Measurements from ENCODE around the gene ARRDC2.

The ARRDC2 gene

DNA sequence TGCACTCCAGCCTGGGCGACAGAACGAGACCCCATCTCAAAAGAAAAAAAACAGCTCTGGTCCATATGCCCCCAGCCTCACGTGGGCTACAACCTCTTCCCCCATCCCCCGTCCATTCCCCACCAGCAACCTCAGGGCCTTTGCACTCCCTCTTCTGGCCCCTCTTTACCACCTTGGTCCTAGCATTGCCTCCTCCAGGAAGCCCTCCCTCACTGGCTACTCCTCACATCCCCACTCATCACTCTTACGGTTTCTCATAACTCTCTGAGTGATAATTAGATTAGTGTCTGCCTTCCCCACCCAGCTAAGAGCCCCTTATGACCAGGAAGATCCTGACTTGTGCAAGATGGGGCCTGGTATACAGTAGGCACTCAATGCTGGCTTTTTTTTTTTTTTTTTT is 48.0 kb downstream of the ARRDC2 start:
- no peak overlapping the region for H3K4me3 ChIP-seq (ENCODE audit: low read depth, low read length)
- TF ChIP-seq, protein P1, sequence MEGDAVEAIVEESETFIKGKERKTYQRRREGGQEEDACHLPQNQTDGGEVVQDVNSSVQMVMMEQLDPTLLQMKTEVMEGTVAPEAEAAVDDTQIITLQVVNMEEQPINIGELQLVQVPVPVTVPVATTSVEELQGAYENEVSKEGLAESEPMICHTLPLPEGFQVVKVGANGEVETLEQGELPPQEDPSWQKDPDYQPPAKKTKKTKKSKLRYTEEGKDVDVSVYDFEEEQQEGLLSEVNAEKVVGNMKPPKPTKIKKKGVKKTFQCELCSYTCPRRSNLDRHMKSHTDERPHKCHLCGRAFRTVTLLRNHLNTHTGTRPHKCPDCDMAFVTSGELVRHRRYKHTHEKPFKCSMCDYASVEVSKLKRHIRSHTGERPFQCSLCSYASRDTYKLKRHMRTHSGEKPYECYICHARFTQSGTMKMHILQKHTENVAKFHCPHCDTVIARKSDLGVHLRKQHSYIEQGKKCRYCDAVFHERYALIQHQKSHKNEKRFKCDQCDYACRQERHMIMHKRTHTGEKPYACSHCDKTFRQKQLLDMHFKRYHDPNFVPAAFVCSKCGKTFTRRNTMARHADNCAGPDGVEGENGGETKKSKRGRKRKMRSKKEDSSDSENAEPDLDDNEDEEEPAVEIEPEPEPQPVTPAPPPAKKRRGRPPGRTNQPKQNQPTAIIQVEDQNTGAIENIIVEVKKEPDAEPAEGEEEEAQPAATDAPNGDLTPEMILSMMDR (IDR thresholded peaks at IDR 0.05; ENCODE audit: borderline replicate concordance, insufficient read depth, low read depth, low read length): no peak

DNA sequence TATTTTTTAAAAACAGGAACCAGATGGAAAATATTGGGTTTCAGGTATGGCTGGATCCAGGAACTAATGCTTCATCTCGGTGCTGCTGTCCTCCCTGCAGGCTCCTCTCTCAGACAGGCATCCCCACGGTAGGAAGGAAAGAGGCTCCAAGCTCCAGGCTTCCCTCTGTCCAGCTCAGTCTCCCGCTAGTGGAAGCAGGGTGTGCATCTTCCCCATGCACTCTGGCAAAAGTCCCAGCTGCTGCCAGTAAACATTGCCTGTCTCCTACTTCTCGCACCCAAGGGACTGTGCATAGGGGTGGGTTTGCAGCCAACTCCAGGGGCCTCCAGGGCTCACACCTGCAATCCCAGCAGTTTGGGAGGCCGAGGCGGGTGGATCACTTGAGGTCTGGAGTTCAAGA is 49.6 kb downstream of the ARRDC2 start:
- no peak overlapping the region for H3K4me3 ChIP-seq (ENCODE audit: low read depth, low read length)
- TF ChIP-seq, protein P1 (IDR thresholded peaks at IDR 0.05; ENCODE audit: borderline replicate concordance, insufficient read depth, low read depth, low read length): no peak

DNA sequence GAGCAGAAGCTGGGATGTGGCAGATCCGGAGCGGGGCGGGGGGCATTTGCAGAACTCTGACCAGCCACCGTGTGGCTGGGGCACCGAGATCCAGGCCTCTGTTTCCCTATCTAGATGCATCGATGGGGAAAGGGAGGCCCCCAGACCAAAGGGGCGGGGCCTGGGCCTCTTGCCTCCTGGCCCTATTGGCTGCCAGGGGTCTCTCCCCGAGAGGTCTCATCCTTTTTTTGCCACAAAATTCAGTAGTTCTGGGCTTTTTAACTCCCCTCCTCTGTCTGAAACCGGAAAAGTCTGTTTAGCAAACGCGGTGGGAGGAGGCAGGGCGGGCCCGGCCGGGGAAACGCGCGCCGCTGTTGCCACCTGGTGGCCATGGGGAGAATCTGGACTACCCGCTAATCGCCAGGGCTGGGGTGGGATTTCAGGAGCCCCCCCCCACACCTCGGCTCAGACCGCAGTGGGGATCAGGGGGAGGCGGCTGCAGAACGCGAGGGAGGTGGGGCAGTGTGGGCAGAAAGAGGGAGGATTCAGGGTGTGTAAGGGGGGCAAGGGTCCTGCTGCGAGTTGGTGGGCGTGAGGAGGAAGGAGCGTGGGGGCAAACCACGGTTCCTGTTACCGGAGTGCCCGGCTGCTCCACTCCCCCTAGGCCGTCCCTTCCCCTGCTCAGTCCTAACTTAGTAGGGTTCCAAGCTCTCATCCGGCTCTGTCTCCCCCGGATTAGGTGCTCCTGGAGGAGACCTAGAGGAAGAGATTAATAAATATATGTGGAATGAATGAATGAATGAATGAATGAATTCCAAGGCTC is 50.4 kb downstream of the ARRDC2 start:
- H3K4me3 ChIP-seq (ENCODE audit: low read depth, low read length): no peak overlapping the region
- TF ChIP-seq, protein P1 (IDR thresholded peaks at IDR 0.05; ENCODE audit: borderline replicate concordance, insufficient read depth, low read depth, low read length): peak; percentile 81

DNA sequence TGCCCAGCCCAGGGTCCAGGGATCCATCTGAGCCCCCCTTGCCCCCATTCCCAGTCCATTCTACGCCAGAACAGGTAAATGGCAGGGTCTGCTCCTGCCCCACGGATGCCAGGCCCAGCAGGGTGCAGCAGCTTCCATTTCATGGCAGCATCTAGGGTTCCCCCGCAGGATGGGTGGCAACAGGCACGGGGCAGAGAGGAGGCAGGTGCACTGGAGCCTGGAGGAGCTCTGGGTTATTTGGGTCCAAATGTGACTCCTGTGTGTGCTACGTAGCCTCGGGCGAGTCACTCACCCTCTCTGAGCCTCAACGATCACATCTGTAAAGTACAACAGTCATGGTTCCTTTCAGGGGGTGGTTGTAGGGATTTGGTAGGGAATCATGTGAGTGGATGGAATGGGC is 51.3 kb downstream of the ARRDC2 start:
- no peak overlapping the region for H3K4me3 ChIP-seq (ENCODE audit: low read depth, low read length)
- TF ChIP-seq, protein P1 (IDR thresholded peaks at IDR 0.05; ENCODE audit: borderline replicate concordance, insufficient read depth, low read depth, low read length): no peak

DNA sequence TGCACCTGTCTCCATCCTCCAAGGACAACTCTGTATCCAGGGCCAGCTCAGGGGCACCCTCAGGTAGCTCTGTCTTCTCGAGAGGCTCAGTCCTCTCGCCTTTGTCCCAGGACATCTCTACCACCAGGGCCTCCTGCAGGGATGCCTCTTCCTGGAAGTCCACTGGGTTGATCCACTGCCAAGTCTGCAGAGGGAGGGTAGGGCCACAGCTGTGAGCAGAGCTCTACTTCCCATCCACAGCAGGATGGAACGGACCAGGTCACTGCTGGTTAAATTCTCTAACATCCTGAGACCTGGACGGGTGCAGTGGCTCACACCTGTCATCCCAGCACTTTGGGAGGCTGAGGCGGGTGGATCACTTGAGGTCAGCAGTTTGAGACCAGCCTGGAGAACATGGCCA is 51.9 kb downstream of the ARRDC2 start:
- H3K4me3 ChIP-seq (ENCODE audit: low read depth, low read length): no peak overlapping the region
- TF ChIP-seq, protein P1 (IDR thresholded peaks at IDR 0.05; ENCODE audit: borderline replicate concordance, insufficient read depth, low read depth, low read length): no peak

DNA sequence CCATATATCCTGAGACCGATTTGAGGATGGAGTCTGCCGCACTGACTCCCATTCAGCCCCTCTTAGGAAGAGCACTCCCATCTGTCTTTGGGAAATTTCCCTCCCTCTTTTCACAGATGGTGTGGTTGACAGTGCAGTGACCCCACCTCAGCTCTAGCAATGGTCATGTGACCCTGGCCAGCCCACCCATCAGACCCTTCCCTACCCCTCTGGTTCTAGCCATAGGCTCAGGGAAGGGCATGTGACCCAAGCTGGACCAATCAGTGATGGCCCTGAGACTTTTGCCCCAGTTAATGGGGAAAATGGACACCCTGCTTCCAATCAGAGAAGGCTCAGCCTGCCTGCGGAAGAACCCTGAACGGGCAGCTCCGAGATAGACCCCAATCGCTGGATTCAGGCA is 52.5 kb downstream of the ARRDC2 start:
- H3K4me3 ChIP-seq (ENCODE audit: low read depth, low read length): no peak overlapping the region
- TF ChIP-seq, protein P1 (IDR thresholded peaks at IDR 0.05; ENCODE audit: borderline replicate concordance, insufficient read depth, low read depth, low read length): no peak

DNA sequence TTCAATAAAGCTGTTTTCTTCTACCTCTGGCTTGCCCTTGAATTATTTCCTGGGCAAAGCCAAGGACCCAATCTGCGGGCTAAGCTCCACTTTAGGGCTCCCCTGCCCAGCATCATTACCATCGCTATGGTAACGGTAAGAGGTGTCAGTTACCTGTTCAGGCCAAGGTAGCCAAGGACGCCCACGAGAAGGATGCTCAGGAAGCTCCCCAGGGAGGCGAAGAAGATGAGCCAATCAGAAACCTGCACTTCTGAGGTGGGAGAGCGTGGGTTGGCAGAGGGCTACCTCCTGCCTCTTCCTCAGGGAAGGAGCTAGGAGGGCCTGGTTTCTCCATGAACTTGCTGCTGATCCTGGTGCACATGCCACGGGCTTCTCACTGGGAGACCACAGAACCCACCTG is 54.1 kb downstream of the ARRDC2 start:
- no peak overlapping the region for H3K4me3 ChIP-seq (ENCODE audit: low read depth, low read length)
- TF ChIP-seq, protein P1 (IDR thresholded peaks at IDR 0.05; ENCODE audit: borderline replicate concordance, insufficient read depth, low read depth, low read length): no peak

Data from GM12875 (cell line).